ENCODE data around the gene PTGES2. TPM values are rescaled to one million over a fixed set of nuclear protein-coding genes. Genes with fewer than 3 reads are reported as not detected.

Gene PTGES2
- total RNA-seq, 4 donors from 2014 or later: 58.0 to 72.7 (median 60.5) TPM

DNA sequence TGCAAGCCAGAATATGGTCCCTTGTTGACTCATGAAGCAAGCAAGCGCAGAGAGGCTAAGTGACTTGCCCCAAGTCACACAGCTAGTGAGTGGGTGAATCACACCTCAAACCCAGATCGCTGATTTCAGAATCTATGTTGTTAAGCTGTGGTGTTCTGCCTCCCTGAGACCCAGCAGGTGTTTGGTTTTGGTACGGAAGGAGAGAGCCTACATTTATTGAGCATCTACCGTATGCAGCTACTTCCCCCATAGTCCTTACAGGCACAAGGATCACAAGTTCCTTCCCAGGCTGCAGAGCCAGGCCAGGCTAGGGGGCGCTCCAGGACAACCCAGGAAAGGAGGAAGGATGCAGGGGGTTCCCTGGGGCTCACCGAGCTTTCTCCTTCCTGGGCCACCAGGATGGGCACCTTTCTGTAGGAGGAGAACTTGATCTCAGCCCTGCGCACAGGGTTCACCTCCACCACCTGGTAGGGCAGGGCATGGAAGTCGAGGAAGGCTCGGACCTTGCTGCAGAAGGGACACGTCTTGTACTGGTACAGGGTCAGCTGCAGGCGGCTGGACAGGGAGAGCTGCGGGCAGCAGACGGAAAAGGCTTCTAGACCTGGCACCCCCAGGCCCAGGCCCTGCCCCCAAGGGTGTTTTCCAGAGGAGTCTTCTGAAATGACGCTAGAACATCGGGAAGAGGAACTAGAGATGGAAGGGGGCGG, 2.5 kb downstream of the PTGES2 start:
- Histone ChIP-seq H3K27me3 (no peaks in the 10 kb centered on the region), H3K4me3 (no peak overlapping the region), H3K9me3 (no peaks in the 10 kb centered on the region), H3K36me3 (peaks cover 14 to 50% (median 44%) of the 10 kb centered on the region in 4 donors), H3K27ac (replicated peaks in 1 of 4) (peak overlapping the region in 1 of 4 donors; percentile 16), H3K4me1 (peaks cover 29 to 39% (median 38%) of the 10 kb centered on the region in 4 donors)
- DNase-seq (ENCODE audit: extremely low spot score): no peak
- 62% methylated on average over 15 of the region's 16 CpGs for WGBS
- intact Hi-C loops (cut with DNase I): no loop called here
- no peak for TF ChIP-seq POLR2A (IDR thresholded peaks at IDR 0.05; ENCODE audit: low read depth)
- TF ChIP-seq, protein P1, sequence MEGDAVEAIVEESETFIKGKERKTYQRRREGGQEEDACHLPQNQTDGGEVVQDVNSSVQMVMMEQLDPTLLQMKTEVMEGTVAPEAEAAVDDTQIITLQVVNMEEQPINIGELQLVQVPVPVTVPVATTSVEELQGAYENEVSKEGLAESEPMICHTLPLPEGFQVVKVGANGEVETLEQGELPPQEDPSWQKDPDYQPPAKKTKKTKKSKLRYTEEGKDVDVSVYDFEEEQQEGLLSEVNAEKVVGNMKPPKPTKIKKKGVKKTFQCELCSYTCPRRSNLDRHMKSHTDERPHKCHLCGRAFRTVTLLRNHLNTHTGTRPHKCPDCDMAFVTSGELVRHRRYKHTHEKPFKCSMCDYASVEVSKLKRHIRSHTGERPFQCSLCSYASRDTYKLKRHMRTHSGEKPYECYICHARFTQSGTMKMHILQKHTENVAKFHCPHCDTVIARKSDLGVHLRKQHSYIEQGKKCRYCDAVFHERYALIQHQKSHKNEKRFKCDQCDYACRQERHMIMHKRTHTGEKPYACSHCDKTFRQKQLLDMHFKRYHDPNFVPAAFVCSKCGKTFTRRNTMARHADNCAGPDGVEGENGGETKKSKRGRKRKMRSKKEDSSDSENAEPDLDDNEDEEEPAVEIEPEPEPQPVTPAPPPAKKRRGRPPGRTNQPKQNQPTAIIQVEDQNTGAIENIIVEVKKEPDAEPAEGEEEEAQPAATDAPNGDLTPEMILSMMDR (IDR thresholded peaks at IDR 0.05): peak; percentile 36 to 51 (median 47)

DNA sequence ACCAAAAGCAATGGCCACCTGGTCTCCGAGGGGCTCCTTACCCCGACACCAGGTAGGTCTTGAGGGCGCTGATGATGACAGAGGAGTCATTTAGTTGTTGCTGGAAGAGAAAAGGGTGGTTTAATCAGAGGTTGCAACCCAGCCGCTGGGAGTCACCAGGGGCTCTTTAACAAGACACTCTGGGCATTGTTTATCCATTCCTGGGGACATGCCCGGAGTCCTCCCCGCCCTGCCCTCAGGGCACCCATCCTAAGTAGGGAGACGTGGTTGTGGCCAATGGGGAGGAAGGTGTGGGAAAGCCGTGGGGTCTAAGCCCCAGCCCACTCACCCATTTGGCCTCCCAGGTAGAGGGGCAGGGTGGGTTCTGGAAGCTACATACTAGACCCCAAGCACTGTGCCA, 3.1 kb downstream of the PTGES2 start:
- intact Hi-C loops (cut with DNase I): no loop called here
- Histone ChIP-seq H3K36me3 (peaks cover 14 to 51% (median 44%) of the 10 kb centered on the region in 4 donors), H3K27me3 (no peaks in the 10 kb centered on the region), H3K4me1 (peaks cover 28 to 37% (median 35%) of the 10 kb centered on the region in 4 donors), H3K4me3 (no peak overlapping the region), H3K9me3 (no peaks in the 10 kb centered on the region), H3K27ac (replicated peaks in 1 of 4) (no peak overlapping the region)
- DNase-seq (ENCODE audit: extremely low spot score): no peak
- 76% methylated on average over 7 of the region's 8 CpGs for WGBS
- TF ChIP-seq POLR2AphosphoS5 (IDR thresholded peaks at IDR 0.05) (no peak), EP300 (IDR thresholded peaks at IDR 0.05) (no peak), POLR2A (IDR thresholded peaks at IDR 0.05; ENCODE audit: low read depth) (no peak)
- TF ChIP-seq, protein P1 (IDR thresholded peaks at IDR 0.05): no peak

DNA sequence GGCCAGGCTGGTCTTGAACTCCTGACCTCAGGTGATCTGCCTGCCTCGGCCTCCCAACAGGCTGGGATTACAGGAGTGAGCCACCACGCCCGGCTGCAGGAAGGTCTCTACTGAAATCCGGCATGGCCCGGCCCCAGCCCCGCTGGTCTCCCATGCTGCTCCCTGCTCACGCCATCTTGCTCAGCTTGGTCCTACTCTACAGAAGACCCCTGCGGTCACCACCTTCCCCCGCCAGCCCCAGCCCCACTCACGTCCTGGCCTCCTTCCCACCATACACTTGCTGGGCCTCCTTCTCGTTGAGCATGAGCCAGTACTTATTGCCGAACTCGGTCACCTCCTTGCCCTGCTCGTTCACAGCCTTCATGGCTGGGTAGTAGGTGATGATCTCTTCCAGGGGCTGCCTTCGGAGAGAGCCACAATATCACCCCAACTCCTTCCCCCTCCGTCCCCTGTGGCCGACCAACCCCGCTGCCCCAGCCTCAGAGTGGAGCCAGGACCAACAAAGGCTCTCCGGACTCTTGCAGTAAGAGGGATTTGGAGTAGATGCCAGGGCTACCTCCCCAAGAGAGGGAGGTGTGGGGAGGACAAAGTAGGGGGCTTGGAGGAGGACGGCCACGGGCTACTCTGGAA, 4.0 kb downstream of the PTGES2 start:
- H3K9me3 ChIP-seq: no peaks in the 10 kb centered on the region
- H3K4me1 ChIP-seq: peaks cover 21 to 29% (median 26%) of the 10 kb centered on the region in 4 donors
- H3K4me3 ChIP-seq: no peak overlapping the region
- 92% methylated on average over 14 of the region's 21 CpGs for WGBS
- H3K27me3 ChIP-seq: no peaks in the 10 kb centered on the region
- peaks cover 14 to 51% (median 44%) of the 10 kb centered on the region in 4 donors for H3K36me3 ChIP-seq
- no peak overlapping the region for H3K27ac ChIP-seq (replicated peaks in 1 of 4)
- no peak for DNase-seq (ENCODE audit: extremely low spot score)
- TF ChIP-seq, protein P1 (IDR thresholded peaks at IDR 0.05): no peak
- no peak for TF ChIP-seq POLR2A (IDR thresholded peaks at IDR 0.05; ENCODE audit: low read depth)
- intact Hi-C loops (cut with DNase I): no loop called here

DNA sequence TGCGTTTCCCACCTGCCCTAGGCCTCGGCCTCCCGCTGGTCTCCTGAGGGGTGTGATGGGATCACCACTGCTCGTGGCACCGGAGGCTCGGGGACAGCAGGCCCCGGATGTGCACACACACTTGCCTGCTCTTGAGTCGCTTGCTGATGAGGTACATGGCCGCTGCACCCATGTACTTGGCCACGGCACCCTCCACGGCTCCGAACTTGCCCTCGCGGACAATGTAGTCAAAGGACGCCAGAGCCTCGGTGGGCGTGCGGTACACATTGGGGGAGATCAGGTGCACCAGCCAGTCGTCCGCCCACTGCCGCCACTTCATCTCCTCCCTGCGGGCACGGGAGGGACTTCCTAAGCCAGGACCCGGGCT, 4.7 kb downstream of the PTGES2 start:
- Histone ChIP-seq H3K9me3 (no peaks in the 10 kb centered on the region), H3K27me3 (no peaks in the 10 kb centered on the region), H3K36me3 (peaks cover 14 to 51% (median 44%) of the 10 kb centered on the region in 4 donors), H3K27ac (replicated peaks in 1 of 4) (no peak overlapping the region), H3K4me1 (peaks cover 24 to 33% (median 31%) of the 10 kb centered on the region in 4 donors), H3K4me3 (no peak overlapping the region)
- no peak for DNase-seq (ENCODE audit: extremely low spot score)
- WGBS: 91% methylated on average over 4 of the region's 24 CpGs
- intact Hi-C loops (cut with DNase I): no loop called here
- TF ChIP-seq POLR2AphosphoS5 (IDR thresholded peaks at IDR 0.05): no peak
- TF ChIP-seq POLR2A (IDR thresholded peaks at IDR 0.05; ENCODE audit: low read depth): no peak
- no peak for TF ChIP-seq EP300 (IDR thresholded peaks at IDR 0.05)
- TF ChIP-seq, protein P1 (IDR thresholded peaks at IDR 0.05): no peak
